SKM-1 treated with dmso at 0.1 percent for 144 hours (cell line): ENCODE results near the gene LIPI.
"Not testable (repeated sequence)": the region's sequence is repeated elsewhere in the genome, so short reads cannot be mapped to it uniquely, and the experiment has no call there.

Experiments
- DNase-seq: peaks from one replicate; lab custom pipeline; 2025; ENCODE audit not compliant: unreplicated experiment; lab: John Stamatoyannopoulos, UW

LIPI gene

DNA sequence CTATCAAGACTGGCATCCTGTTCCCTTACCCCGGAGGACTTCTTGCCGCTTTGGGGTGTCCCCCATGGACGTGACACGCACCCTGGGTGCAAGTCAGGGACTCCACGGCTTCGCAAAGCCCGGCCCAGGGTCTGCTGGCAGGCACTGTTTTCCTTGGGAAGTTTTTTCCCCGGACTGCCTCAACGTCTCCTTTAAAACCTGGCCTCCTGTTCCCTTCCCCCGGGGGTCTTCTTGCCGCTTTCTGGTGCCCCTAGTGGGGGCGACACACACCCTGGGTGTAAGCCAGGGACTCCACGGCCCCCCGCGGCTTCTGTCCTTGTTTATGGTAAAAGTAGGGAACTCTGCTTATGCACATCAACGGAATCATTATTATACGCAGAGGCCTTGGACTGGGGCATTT is 136.6 kb downstream of the LIPI start:
- no peak for DNase-seq

DNA sequence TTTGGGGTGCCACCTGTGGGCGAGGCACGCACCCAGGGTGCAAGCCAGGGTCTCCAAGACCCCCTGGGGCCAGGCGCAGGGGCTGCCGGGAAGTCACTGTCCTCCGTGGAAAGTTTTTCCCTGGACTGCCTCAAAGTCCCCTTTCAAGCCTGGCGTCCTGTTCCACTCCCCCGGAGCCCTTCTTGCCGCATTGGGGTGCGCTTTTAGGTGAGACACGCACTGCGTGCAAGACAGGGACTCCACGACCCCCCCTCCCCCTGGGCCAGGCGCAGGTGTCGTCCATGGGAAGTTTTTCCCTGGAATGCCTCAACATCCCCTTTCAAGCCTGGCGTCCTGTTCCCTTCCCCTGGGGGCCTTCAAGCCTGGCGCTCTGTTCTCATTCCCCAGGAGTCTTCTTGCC is 137.1 kb downstream of the LIPI start:
- no peak for DNase-seq

DNA sequence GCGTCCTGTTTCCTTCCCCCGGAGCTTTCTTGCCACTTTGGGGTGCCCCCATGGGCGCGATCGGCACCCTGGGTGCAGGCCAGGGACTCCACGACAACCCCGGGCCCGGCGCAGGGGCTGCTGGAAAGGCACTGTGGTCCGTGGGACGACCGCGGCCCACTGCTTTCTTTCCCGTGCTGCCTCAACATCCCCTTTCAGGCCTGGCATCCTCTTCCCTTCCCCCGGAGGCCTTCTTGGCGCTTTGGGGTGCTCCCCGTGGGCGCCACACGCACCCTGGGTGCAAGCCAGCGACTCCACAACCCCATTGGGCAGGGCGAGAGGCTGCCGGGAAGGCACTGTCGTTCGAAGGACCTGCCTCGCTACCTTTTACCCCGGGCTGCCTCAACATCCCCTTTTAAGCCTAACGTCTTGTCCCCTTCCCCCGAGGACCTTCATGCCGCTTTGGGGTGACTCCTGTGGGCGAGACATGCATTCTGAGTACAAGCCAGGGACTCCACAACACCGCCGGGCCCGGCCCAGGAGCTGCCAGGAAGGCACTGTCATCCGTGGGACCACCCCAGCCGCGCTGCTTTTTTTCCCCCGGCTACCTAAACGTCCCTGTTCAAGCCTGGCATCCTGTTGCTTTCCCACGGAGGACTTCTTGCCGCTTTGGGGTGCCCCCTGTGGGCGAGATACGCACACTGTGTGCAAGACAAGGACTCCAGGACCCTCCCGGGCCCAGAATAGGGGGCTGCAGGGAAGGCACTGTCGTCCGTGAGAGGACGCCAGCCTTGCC is 137.8 kb downstream of the LIPI start:
- no peak for DNase-seq

GRCh38 chr21:14071902-14072734 is 138.6 kb downstream of the LIPI start:
- no peak for DNase-seq

DNA sequence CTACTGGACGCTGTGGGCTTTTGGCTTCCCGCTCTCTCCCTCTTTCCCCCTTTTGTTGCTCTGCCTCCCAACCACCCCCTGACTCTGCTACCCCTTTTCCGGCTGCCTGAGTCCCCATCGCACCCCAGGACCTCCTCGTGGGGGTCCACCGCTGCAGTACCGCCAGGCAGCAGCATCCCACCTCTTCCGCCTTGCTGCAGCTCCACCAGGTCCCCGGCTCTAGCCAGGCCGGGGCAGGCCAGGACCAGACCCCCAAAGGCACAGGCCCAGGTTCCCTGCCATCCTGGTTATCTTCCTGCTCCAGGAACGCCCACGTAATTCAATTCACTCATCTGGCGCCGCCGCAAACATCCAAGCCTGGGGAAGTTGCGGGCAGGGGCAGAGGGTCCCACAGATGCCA is 139.8 kb downstream of the LIPI start:
- no peak for DNase-seq

- DNase-seq = no peak
These were observed 140.5 kb downstream of the LIPI start for GRCh38 chr21:14070049-14070893.

DNA sequence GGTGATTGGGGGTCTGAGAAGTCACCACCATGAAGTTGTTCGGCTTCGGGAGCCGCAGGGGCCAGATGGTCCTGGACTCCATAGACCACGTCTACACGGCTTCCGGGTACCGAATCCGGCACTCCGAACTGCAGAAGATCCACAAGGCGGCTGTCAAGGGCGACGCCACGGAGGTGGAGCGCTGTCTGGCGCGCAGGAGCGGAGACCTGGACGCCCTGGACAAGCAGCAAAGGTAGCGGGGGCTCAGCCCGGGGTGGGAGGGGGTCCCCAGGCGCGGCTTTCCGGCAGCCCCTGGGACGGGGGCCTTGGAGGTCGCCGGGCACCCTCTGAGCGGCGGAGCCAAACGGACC is 146.5 kb downstream of the LIPI start:
- no peak for DNase-seq

DNA sequence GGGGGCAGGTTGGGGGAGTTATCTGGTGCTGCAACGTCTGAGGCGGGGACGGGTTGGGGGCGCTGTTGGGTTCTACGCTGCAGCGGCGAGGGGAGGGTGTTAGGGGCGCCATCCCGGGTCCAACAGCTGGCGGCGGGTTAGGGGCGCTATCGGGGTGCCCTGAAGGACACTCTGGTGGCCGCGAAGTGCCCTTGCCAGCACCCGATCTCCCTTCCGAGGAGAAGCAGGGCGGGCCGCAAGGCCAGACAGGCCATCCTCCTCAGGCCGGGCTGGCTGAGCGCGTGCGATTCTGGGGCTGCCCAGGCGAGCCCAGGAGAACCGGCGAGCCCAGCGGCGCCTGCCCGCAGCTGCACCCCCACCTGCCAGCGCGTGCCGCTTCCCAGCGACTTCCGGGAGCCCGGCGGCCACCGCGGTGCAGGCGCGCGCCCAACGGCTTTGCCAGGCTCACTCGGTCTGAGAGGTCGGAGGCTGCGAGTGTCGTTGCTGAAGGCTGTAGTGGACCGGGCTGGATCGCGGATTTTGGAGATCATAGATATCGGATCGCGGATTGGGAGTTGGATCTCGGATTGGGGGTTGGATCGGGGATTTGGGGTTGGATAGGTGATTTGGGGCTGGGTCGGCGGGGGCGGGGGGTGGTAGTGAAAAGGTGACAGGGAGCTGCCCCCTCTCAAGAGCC is 147.0 kb downstream of the LIPI start:
- DNase-seq = not testable (repeated sequence)

DNA sequence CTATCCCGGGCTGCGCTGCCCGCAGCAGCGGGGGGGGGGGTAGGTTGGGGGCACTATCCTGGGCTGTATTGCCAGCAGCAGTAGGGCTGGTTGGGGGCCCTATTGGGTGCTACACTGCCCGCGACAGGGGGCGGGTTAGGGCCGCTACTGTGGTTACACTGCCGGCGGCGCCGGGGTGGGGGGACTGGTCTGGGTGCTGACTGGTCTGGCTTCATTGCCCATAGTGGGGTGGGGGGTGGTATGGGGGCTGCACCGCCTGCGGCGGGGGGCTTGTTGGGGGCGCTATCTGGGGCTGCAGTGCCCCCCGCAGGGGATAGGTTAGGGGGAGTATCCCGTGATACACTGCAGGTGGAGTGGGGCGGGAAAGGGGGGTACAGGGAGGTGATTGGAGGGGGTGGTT is 148.1 kb downstream of the LIPI start:
- DNase-seq = not testable (repeated sequence)

GRCh38 chr21:14061820-14062219 is 148.9 kb downstream of the LIPI start:
- not testable (repeated sequence) for DNase-seq

GRCh38 chr21:14058995-14059627 is 151.6 kb downstream of the LIPI start:
- not testable (repeated sequence) for DNase-seq
